GM18868 (cell line): Measurements from ENCODE around the gene ARHGEF1.
"Not testable (repeated sequence)": the region's sequence is repeated elsewhere in the genome, so short reads cannot be mapped to it uniquely, and the experiment has no call there.

Source experiments
- ATAC-seq: cut with Tn5 transposase; IDR thresholded peaks from one replicate; pipeline ENCODE4 v1.9.1; 2021; ENCODE audit warnings: mild to moderate bottlenecking, moderate library complexity; ENCODE audit not compliant: unreplicated experiment

The ARHGEF1 gene

GRCh38 chr19:41862445-41862986 is 20.5 kb upstream of the ARHGEF1 start:
- ATAC-seq: no peak

GRCh38 chr19:41863209-41863931 is 19.6 kb upstream of the ARHGEF1 start:
- no peak for ATAC-seq

GRCh38 chr19:41864374-41864773 is 18.6 kb upstream of the ARHGEF1 start:
- ATAC-seq: no peak

DNA sequence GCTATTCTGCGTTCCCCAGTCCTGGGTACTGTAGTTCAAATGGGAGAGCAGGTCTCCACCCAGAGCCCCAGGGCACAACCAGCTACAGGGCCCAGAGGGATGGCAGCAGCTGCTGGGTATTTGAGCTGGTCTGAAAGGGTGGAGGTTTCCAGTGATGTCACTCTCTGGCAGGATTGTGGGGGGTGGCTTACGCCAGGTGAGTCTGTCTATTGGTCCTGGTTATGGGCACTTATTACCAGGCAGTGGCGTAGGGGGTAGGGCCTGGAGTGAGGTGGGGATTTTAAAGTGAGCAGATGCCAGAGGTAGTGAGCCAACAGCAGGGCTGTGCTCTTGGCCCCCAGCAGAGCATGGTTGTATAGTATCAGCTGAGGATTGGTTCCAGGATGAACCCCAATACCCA is 16.7 kb upstream of the ARHGEF1 start:
- ATAC-seq: no peak

- no peak for ATAC-seq
These were observed 14.6 kb upstream of the ARHGEF1 start for GRCh38 chr19:41868120-41868988.

DNA sequence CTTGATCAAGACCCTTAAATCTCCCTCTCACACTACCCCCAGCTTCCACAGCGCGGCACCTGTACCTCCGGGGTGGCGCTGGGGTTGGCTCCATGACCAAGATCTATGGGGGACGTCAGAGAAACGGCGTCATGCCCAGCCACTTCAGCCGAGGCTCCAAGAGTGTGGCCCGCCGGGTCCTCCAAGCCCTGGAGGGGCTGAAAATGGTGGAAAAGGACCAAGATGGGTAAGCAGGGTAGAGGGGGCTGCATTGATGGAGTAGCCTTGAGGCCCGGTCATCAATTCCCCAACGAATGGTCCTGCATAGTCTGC is 14.0 kb upstream of the ARHGEF1 start:
- no peak for ATAC-seq

GRCh38 chr19:41869374-41869955 is 13.5 kb upstream of the ARHGEF1 start:
- ATAC-seq: no peak

DNA sequence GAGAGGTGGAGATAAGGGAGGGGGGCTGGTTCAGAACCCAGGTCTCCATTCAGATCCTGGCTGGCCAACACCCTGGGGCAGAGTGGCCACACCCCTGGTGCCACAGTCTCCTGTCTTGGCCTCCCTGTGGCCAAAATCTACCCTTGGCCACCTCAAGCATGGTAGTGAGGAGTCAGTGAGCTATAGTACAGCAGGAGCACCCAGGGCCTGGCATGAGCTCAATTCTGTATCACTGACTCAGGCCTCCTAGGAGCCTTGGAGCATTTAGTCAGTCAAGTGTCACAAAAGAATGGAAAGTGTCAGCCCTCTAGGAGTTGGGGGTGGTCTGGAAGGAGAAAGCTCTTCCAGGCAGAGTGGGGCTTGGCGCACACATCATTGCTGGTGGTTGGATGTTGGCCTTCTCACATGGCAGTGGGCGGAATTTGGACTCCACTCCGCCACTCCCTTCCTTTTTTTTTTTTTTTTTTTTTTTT is 12.5 kb upstream of the ARHGEF1 start:
- no peak for ATAC-seq

DNA sequence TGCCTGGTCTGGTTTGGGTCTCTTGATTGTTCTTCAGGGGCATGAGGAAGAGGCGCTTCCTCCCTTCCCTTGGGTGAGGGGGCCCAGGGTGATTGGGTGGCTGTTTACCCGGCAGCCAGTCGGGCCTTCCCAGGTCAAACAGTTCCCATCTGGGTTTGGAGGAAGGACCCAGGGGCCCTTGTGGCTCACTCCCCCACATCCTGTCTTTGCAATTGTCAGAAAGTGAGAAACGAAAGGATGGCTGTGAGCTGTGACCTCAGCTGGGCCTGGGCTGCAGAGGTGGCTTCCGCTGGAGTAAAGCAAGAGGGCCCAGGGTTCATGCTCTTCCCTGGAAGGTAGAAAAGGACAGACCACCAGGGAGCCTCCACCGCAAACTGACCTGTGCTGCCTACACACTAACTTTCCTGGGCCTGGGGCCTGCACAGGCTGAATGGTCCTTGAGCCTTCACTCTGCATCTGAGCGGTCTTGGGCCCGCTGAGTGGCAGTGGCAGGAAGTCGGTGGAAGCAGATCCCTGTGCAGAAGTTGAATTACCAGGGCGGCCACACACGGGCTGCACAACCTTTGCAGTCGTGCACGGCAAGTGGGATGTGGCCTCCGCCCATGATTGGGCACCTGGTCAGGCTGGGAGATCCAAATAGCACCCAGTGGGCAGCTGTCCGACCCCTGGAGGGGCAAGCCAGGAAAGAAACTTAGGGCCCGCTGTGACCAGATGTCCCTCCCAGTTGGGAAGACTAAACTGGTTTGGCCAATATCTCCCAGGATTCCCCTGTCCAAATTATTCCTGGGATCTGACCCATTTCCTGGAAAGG is 11.2 kb upstream of the ARHGEF1 start:
- no peak for ATAC-seq

DNA sequence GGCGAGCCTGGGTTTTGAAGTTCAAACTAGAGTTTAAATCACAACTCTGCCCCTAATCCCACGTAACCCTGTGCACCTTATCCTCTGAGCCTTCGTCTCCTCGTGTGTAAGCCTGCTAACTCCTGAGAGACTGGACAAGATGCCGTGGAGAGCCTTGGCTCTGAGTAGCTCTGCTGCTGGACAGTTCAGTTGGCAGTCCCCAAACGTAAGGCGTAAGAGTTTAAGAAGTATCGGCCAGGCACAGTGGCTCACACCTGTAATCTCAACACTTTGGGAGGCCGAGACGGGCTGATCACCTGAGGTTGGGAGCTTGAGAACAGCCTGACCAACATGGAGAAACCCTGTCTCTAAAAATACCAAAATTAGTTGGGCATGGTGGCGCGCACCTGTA is 10.6 kb upstream of the ARHGEF1 start:
- no peak for ATAC-seq

DNA sequence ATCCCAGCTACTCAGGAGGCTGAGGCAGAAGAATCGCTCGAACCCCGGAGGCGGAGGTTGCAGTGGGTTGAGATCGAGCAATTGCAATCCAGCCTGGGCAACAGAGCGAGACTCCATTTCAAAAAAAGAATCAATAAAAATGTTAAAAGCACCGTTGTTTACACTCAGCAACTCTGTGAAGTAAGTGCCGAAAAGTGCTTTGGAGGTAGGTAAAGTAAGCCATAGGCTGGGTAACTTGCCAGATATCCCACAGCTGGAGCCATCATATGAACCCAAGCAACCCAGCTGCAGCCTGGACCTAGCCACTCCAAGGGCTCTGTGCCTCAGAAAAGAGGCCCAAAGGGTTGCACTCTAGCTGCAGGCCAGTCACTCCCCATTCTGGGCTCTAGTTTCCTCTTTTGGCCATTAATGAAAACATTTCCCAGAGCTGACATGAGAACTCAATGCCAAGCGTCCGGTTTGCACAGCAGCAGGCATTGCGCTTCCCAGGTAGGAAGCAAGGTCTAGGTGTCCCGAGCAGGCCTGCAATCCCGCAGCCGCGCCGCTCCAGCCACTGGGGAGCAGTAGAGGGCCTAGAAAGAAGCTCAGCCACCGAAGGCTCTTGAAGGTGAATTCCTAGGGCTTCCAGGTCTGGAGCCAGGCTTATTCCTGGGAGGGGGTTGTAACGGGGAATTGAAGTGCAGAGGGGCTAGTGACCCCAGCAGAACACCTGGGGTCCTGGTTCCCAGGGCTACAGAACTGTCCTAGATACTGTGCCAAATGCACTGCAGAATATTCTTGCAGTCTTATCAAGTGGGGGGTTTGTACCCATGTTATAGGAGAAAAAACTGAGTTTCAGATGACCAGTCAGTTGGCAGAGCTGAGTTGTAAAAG is 10.0 kb upstream of the ARHGEF1 start:
- no peak for ATAC-seq

GRCh38 chr19:41875973-41876372 is 7.0 kb upstream of the ARHGEF1 start:
- not testable (repeated sequence) for ATAC-seq

- ATAC-seq: peak; percentile 70
These were observed 5.8 kb upstream of the ARHGEF1 start, which contains the start of gene CD79A for GRCh38 chr19:41876847-41877832. TSS of gene CD79A (plus strand) at chr19:41877279. CDS start at chr19:41877305, 26 bp downstream.

- peak; percentile 27 for ATAC-seq
These were observed 4.8 kb upstream of the ARHGEF1 start for GRCh38 chr19:41877916-41878905.

GRCh38 chr19:41879080-41879479 is 3.9 kb upstream of the ARHGEF1 start:
- no peak for ATAC-seq

DNA sequence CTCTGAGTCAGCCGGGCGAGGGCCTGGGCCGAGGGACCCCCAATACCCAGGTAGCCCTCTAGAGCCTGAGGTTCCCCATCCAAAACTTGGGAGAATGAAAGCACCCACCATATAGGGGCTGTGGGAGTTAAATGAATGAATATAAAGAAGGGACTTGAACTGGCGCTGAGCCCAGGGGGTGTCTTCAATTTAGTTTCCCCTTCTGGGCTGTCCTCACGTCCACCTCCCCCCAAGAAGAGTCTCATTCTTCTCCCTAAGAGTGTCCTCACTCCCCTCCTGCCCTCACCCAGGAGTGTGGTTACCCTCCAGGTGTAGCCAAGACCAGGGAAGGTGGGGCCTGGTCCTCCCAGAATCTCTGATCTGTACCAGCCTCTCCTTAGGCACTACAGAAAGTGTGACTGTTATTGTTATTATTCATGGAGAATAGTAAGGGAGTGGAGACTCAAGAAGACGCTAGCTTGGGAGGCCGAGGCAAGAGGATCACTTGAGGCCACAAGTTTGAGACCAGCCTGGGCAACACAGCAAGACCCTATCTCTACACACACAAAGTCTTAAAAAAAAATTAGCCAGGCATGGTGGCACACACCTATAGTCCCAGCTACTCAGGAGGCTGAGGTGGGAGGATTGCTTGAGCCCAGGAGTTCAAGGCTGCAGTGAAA is 3.2 kb upstream of the ARHGEF1 start:
- no peak for ATAC-seq

DNA sequence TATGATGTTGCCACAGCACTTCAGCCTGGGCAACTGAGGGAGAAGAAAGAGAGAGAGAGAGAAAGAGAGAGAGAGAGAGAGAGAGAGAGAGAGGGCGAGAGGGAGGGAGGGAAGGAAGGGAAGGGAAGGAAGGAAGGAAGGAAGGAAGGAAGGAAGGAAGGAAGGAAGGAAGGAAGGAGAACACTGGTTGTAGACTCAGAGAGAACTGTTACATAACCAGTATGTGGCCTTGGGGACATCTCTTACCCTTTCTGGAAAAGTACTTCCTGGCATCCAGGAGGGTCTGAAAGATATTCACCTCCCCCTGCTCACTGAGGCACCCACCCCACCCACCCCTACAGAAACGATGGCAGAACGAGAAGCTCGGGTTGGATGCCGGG is 2.7 kb upstream of the ARHGEF1 start:
- ATAC-seq: no peak
